Skeletal muscle tissue (tissue), 4 donors: Measurements from ENCODE around the gene MIA2. TPM values are rescaled to one million over a fixed set of nuclear protein-coding genes. Genes with fewer than 3 reads are reported as not detected.
A peak's percentile ranks its signal among the peaks of the same experiment; 100 is the strongest.
"Not testable (repeated sequence)": the region's sequence is repeated elsewhere in the genome, so short reads cannot be mapped to it uniquely, and the experiment has no call there.

Experiments
- H3K27ac ChIP-seq: one replicate; pipeline ENCODE4 v1.7.0; 2013; ENCODE audit warnings: mild to moderate bottlenecking, low read depth, low read length, inconsistent platforms
- H3K27me3 ChIP-seq, 3 donors: one replicate each; pipeline ENCODE4 v1.7.0; 2013; ENCODE audit warnings: low read length in 3 of 3; ENCODE audit not compliant: control insufficient read depth in 3 of 3, insufficient read depth in 3 of 3
- H3K36me3 ChIP-seq, 3 donors: one replicate each; pipeline ENCODE4 v1.7.0; 2013; ENCODE audit warnings: low read length in 3 of 3; ENCODE audit not compliant: control insufficient read depth in 3 of 3, insufficient read depth in 3 of 3
- H3K4me1 ChIP-seq, 3 donors: one replicate each; pipeline ENCODE4 v1.7.0; 2013; ENCODE audit warnings: low read length in 3 of 3, mild to moderate bottlenecking in 3 of 3; ENCODE audit not compliant: control insufficient read depth in 3 of 3, insufficient read depth in 3 of 3
- H3K4me3 ChIP-seq, 3 donors: one replicate each; pipeline ENCODE4 v1.7.0; 2013; ENCODE audit warnings: low read length in 3 of 3
- H3K9ac ChIP-seq, 3 donors: one replicate each; pipeline ENCODE4 v1.7.0; 2013; ENCODE audit warnings: low read length in 3 of 3, mild to moderate bottlenecking in 3 of 3, moderate library complexity in 2 of 3, low read depth in 1 of 3
- H3K9me3 ChIP-seq, 3 donors: one replicate each; pipeline ENCODE4 v1.7.0; 2013; ENCODE audit warnings: low read length in 3 of 3; ENCODE audit not compliant: control insufficient read depth in 3 of 3
- total RNA-seq: library from RNA; depleted of rRNA; stranded (reverse); fragments of >200 nt; gene quantifications from one replicate; pipeline ENCODE4 v1.2.3, GENCODE V29; 2014
- donor health status: Osteomylitis.

Gene MIA2
- total RNA-seq, 1 donor from 2014 or later = 15.7 TPM

- not testable (repeated sequence) for H3K27me3 ChIP-seq, H3K36me3 ChIP-seq, H3K9ac ChIP-seq
Observed at GRCh38 chr14:39257388-39257787, 23.7 kb downstream of the MIA2 start.

GRCh38 chr14:39258782-39259545 is 25.2 kb downstream of the MIA2 start:
- Histone ChIP-seq H3K9ac (no peak overlapping the region), H3K27me3 (no peaks in the 10 kb centered on the region)

More at GRCh38 chr14:39257388-39257787, 23.7 kb downstream of the MIA2 start:
- not testable (repeated sequence) for H3K9me3 ChIP-seq, H3K27ac ChIP-seq, H3K4me1 ChIP-seq, H3K4me3 ChIP-seq

GRCh38 chr14:39260161-39260560 is 26.4 kb downstream of the MIA2 start:
- not testable (repeated sequence) for H3K27ac ChIP-seq, H3K9ac ChIP-seq, H3K4me1 ChIP-seq, H3K9me3 ChIP-seq, H3K36me3 ChIP-seq, H3K4me3 ChIP-seq, H3K27me3 ChIP-seq

More at GRCh38 chr14:39258782-39259545, 25.2 kb downstream of the MIA2 start:
- no peaks in the 10 kb centered on the region for H3K36me3 ChIP-seq
- no peaks in the 10 kb centered on the region for H3K4me1 ChIP-seq
- H3K4me3 ChIP-seq = no peak overlapping the region
- no peaks in the 10 kb centered on the region for H3K9me3 ChIP-seq
- H3K27ac ChIP-seq = no peak overlapping the region

- H3K27me3 ChIP-seq, H3K27ac ChIP-seq, H3K4me1 ChIP-seq, H3K36me3 ChIP-seq, H3K4me3 ChIP-seq, H3K9me3 ChIP-seq, H3K9ac ChIP-seq: not testable (repeated sequence)
Observed at GRCh38 chr14:39262214-39262613, 28.5 kb downstream of the MIA2 start.

- Histone ChIP-seq H3K27me3 (no peaks in the 10 kb centered on the region), H3K9me3 (no peaks in the 10 kb centered on the region), H3K36me3 (peaks cover 0 to 3% (median 0%) of the 10 kb centered on the region in 3 donors), H3K9ac (no peak overlapping the region), H3K4me1 (peaks cover 4 to 9% (median 5%) of the 10 kb centered on the region in 3 donors), H3K27ac (no peak overlapping the region), H3K4me3 (no peak overlapping the region)
Observed at GRCh38 chr14:39264057-39264456, 30.3 kb downstream of the MIA2 start.

- H3K9ac ChIP-seq = no peak overlapping the region
- no peaks in the 10 kb centered on the region for H3K9me3 ChIP-seq
- H3K27ac ChIP-seq = no peak overlapping the region
- H3K36me3 ChIP-seq = peaks cover 0 to 3% (median 0%) of the 10 kb centered on the region in 3 donors
- no peaks in the 10 kb centered on the region for H3K27me3 ChIP-seq
- H3K4me3 ChIP-seq = no peak overlapping the region
- H3K4me1 ChIP-seq = peaks cover 5 to 12% (median 8%) of the 10 kb centered on the region in 3 donors
Observed at GRCh38 chr14:39264558-39264957, 30.8 kb downstream of the MIA2 start.

GRCh38 chr14:39265033-39265432 is 31.3 kb downstream of the MIA2 start:
- peak overlapping the region; percentile 92 to 96 (median 94) for H3K9ac ChIP-seq
- H3K4me1 ChIP-seq = peaks cover 5 to 17% (median 10%) of the 10 kb centered on the region in 3 donors
- H3K27me3 ChIP-seq = no peaks in the 10 kb centered on the region
- H3K4me3 ChIP-seq = peak overlapping the region; percentile 81 to 97 (median 88)
- H3K36me3 ChIP-seq = peaks cover 0 to 3% (median 0%) of the 10 kb centered on the region in 3 donors
- H3K9me3 ChIP-seq = no peaks in the 10 kb centered on the region
- H3K27ac ChIP-seq = peak overlapping the region; percentile 94

- Histone ChIP-seq H3K36me3 (peaks cover 0 to 3% (median 0%) of the 10 kb centered on the region in 3 donors), H3K4me3 (peak overlapping the region; percentile 81 to 97 (median 88)), H3K9ac (peak overlapping the region; percentile 92 to 96 (median 94)), H3K4me1 (peaks cover 7 to 18% (median 10%) of the 10 kb centered on the region in 3 donors), H3K27me3 (no peaks in the 10 kb centered on the region), H3K27ac (peak overlapping the region; percentile 94), H3K9me3 (no peaks in the 10 kb centered on the region)
Observed at GRCh38 chr14:39265806-39266524, 32.2 kb downstream of the MIA2 start.

GRCh38 chr14:39266525-39266870 is 32.8 kb downstream of the MIA2 start:
- peaks cover 0 to 3% (median 0%) of the 10 kb centered on the region in 3 donors for H3K36me3 ChIP-seq
- peaks cover 7 to 18% (median 10%) of the 10 kb centered on the region in 3 donors for H3K4me1 ChIP-seq
- peak overlapping the region; percentile 92 to 96 (median 94) for H3K9ac ChIP-seq
- H3K27ac ChIP-seq = peak overlapping the region; percentile 94
- no peaks in the 10 kb centered on the region for H3K27me3 ChIP-seq
- peak overlapping the region; percentile 81 to 97 (median 88) for H3K4me3 ChIP-seq
- no peaks in the 10 kb centered on the region for H3K9me3 ChIP-seq
